Testis (tissue), 3 donors: ENCODE measurements around the gene SEMA3B. TPM values are rescaled to one million over a fixed set of nuclear protein-coding genes. Genes with fewer than 3 reads are reported as not detected.

Source experiments
- DNase-seq: peaks from one replicate; pipeline ENCODE4 v3.0.0-alpha.2; 2019
- H3K27ac ChIP-seq, 2 donors: fragments of 200-600 bp; sonication (generic); one replicate each; pipeline ENCODE4 v1.5.1; 2019
- H3K27me3 ChIP-seq: fragments of 200-600 bp; sonication (generic); one replicate; pipeline ENCODE4 v1.5.1; 2019
- H3K36me3 ChIP-seq: fragments of 200-600 bp; sonication (generic); one replicate; pipeline ENCODE4 v1.5.1; 2017; ENCODE audit warnings: low read depth; ENCODE audit errors: missing control alignments
- H3K4me1 ChIP-seq: fragments of 200-600 bp; sonication (generic); one replicate; pipeline ENCODE4 v1.5.1; 2019
- H3K4me3 ChIP-seq, 2 donors: fragments of 200-600 bp; sonication (generic); one replicate each; pipeline ENCODE4 v1.5.1; 2017 to 2019
- H3K9me3 ChIP-seq: fragments of 200-600 bp; sonication (generic); one replicate; pipeline ENCODE4 v1.5.1; 2017
- POLR2A ChIP-seq: fragments of 450-650 bp; IDR thresholded peaks from one replicate; pipeline ENCODE4 v1.6.1; 2017; ENCODE audit warnings: antibody characterized with exemption, mild to moderate bottlenecking, moderate library complexity
- WGBS, 2 donors: methylation state at CpG; one replicate each; pipeline ENCODE4 v1.1.5; 2018; 5-methylcytosine and 5-hydroxymethylcytosine counted together
- intact Hi-C: fragments of 100-400 bp; cut with DNase I; formaldehyde crosslinking; loops from one replicate; pipeline ENCODE4 v1.15.1; 2023; ENCODE audit warnings: low total_unique reads
- polyA plus RNA-seq: library from polyadenylated mRNA; stranded (reverse); fragments of 350-450 nt; fragmentation: Illumina TruSeq; extraction: RNeasy Lipid Tissue Mini Kit (QIAGEN cat#74804); gene quantifications from one replicate; pipeline ENCODE4 v1.2.3, GENCODE V29; 2014; ENCODE audit warnings: low read depth, low replicate concordance; ENCODE audit not compliant: insufficient read depth
- total RNA-seq, 2 donors: library from RNA; depleted of rRNA; stranded (reverse); fragments of >200 nt; gene quantifications; one replicate each; pipeline ENCODE4 v1.2.3, GENCODE V29; 2016
- TF ChIP-seq, protein P1 (sequence below), 3 experiments: fragments of 450-650 bp in 2 of 3; fragments of 200-600 bp in 1 of 3; sonication (generic) in 1 of 3; IDR thresholded peaks; one replicate each; pipeline ENCODE4 v1.5.1; 2016 to 2019; ENCODE audit warnings: antibody characterized with exemption in 3 of 3, mild to moderate bottlenecking in 2 of 3, moderate library complexity in 1 of 3

The SEMA3B gene
- total and polyA plus RNA-seq, 3 donors from 2014 or later, result 12.9 to 30.2 (median 26.7) TPM

DNA sequence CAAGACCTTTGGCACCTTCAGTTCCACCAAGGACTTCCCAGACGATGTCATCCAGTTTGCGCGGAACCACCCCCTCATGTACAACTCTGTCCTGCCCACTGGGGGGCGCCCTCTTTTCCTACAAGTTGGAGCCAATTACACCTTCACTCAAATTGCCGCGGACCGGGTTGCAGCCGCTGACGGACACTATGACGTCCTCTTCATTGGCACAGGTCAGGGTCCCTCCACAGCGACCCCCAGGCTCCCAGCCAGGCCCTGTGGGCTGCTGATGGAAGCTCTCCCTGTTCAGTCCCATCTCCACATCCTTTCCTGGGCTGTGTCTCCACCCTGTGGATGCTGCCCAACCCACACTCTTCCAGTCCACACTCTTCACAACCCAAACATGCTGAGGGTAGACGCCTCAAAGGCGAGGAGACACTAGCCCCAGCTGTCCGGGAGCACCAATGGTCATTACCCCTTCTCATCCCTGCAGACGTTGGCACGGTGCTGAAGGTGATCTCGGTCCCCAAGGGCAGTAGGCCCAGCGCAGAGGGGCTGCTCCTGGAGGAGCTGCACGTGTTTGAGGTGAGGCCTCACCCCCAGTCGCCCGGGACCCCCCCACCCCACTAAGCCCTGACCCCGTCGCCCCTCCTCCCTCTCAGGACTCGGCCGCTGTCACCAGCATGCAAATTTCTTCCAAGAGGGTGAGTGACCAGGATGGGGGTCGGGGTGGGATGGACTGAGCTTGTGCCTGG, 5.6 kb downstream of the SEMA3B start:
- no peak for TF ChIP-seq POLR2A
- TF ChIP-seq, protein P1, sequence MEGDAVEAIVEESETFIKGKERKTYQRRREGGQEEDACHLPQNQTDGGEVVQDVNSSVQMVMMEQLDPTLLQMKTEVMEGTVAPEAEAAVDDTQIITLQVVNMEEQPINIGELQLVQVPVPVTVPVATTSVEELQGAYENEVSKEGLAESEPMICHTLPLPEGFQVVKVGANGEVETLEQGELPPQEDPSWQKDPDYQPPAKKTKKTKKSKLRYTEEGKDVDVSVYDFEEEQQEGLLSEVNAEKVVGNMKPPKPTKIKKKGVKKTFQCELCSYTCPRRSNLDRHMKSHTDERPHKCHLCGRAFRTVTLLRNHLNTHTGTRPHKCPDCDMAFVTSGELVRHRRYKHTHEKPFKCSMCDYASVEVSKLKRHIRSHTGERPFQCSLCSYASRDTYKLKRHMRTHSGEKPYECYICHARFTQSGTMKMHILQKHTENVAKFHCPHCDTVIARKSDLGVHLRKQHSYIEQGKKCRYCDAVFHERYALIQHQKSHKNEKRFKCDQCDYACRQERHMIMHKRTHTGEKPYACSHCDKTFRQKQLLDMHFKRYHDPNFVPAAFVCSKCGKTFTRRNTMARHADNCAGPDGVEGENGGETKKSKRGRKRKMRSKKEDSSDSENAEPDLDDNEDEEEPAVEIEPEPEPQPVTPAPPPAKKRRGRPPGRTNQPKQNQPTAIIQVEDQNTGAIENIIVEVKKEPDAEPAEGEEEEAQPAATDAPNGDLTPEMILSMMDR (IDR thresholded peaks at IDR 0.05), result peak; percentile 33 to 68 (median 61)
- DNase-seq, result peak; percentile 74
- no peak overlapping the region for H3K4me3 ChIP-seq
- H3K36me3 ChIP-seq, result no peaks in the 10 kb centered on the region
- no peaks in the 10 kb centered on the region for H3K27me3 ChIP-seq
- H3K9me3 ChIP-seq, result no peaks in the 10 kb centered on the region
- H3K27ac ChIP-seq, result no peak overlapping the region
- 38 to 52% methylated on average over 19 to 26 of the region's 26 CpGs for WGBS, 2 donors
- intact Hi-C loops, result loop anchor here (10.0 kb wide), 1 partner anchor 80 kb away; the partner anchor contains the start of gene GNAT1
- peaks cover 10% of the 10 kb centered on the region for H3K4me1 ChIP-seq

DNA sequence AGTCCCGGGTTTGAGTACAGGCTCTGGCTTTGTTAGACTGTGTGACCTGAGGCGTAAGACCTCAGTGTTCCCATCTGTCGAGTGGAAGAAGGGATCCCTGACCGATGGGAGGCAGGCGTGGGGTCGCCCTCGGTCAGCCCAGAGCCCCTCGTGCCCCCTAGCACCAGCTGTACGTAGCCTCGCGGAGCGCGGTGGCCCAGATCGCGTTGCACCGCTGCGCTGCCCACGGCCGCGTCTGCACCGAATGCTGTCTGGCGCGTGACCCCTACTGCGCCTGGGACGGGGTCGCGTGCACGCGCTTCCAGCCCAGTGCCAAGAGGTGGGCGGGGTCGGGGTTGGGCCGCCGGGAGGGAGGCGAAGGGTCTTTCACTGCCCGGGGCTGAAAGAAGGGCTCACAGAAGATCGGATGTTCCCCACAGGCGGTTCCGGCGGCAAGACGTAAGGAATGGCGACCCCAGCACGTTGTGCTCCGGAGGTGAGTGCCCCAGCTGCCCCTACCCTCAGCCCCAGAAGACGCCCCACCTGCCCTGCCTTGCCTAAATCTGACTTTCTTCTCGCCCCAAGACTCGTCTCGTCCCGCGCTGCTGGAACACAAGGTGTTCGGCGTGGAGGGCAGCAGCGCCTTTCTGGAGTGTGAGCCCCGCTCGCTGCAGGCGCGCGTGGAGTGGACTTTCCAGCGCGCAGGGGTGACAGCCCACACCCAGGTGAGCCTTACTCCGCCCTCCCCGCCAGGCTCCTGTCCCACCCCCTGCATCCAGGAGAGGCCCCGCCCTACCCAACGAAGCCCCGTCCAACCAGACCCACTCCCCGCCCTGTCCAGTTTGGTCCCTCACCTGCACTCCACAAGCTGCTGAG, 6.4 kb downstream of the SEMA3B start:
- Histone ChIP-seq H3K9me3 (no peaks in the 10 kb centered on the region), H3K4me3 (peak overlapping the region in 1 of 2 donors; percentile 36), H3K4me1 (peaks cover 8% of the 10 kb centered on the region), H3K27ac (no peak overlapping the region), H3K36me3 (no peaks in the 10 kb centered on the region), H3K27me3 (no peaks in the 10 kb centered on the region)
- intact Hi-C loops, result loop anchor here (10.0 kb wide), 1 partner anchor 81 kb away; the partner anchor contains the start of gene GNAT1
- no peak for TF ChIP-seq POLR2A
- TF ChIP-seq, protein P1 (IDR thresholded peaks at IDR 0.05), result no peak
- 44 to 62% methylated on average over 26 to 65 of the region's 65 CpGs for WGBS, 2 donors
- DNase-seq, result no peak

DNA sequence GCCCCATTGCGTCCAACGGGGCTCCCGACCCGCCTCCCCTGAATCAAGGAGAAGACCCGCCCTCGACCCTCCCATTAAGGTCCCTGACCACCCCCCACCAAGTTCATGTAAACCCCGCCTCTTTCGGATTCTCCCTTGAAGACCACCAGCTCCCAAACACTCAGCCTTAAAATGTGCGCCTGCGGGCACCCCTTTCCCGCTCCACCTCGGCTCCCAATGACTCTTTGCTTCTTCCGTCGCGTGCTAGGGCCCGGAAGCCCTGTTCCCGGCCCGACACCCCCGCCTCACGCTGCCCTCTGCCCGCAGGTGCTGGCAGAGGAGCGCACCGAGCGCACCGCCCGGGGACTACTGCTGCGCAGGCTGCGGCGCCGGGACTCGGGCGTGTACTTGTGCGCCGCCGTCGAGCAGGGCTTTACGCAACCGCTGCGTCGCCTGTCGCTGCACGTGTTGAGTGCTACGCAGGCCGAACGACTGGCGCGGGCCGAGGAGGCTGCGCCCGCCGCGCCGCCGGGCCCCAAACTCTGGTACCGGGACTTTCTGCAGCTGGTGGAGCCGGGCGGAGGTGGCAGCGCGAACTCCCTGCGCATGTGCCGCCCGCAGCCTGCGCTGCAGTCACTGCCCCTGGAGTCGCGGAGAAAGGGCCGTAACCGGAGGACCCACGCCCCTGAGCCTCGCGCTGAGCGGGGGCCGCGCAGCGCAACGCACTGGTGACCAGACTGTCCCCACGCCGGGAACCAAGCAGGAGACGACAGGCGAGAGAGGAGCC, 7.2 kb downstream of the SEMA3B start:
- no peaks in the 10 kb centered on the region for H3K27me3 ChIP-seq
- H3K36me3 ChIP-seq, result no peaks in the 10 kb centered on the region
- WGBS, 2 donors, result 57 to 60% methylated on average over 37 to 78 of the region's 79 CpGs
- DNase-seq, result no peak
- H3K4me1 ChIP-seq, result peaks cover 8% of the 10 kb centered on the region
- H3K27ac ChIP-seq, result no peak overlapping the region
- TF ChIP-seq POLR2A, result no peak
- TF ChIP-seq, protein P1 (IDR thresholded peaks at IDR 0.05), result no peak
- no peaks in the 10 kb centered on the region for H3K9me3 ChIP-seq
- intact Hi-C loops, result loop anchor here (10.0 kb wide), 1 partner anchor 81 kb away; the partner anchor contains the start of gene GNAT1
- H3K4me3 ChIP-seq, result peak overlapping the region; percentile 12 to 36

DNA sequence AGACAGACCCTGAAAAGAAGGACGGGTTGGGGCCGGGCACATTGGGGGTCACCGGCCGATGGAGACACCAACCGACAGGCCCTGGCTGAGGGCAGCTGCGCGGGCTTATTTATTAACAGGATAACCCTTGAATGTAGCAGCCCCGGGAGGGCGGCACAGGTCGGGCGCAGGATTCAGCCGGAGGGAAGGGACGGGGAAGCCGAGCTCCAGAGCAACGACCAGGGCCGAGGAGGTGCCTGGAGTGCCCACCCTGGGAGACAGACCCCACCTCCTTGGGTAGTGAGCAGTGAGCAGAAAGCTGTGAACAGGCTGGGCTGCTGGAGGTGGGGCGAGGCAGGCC, 7.8 kb downstream of the SEMA3B start:
- no peak for TF ChIP-seq POLR2A
- TF ChIP-seq, protein P1 (IDR thresholded peaks at IDR 0.05), result no peak
- Histone ChIP-seq H3K27ac (no peak overlapping the region), H3K27me3 (no peaks in the 10 kb centered on the region), H3K36me3 (no peaks in the 10 kb centered on the region), H3K4me1 (peaks cover 8% of the 10 kb centered on the region), H3K9me3 (no peaks in the 10 kb centered on the region), H3K4me3 (peak overlapping the region; percentile 12 to 36)
- intact Hi-C loops, result loop anchor here (10.0 kb wide), 1 partner anchor 82 kb away; the partner anchor contains the start of gene GNAT1
- DNase-seq, result no peak
- WGBS, 2 donors, result 72 to 86% methylated on average over 16 to 17 of the region's 17 CpGs
